ENCODE measurements around the gene STATH.

GRCh38 chr4:69974631-69975030 lies 21.1 kb upstream of the STATH start:
- no peak for TF ChIP-seq GATA2 (IDR thresholded peaks at IDR 0.05; ENCODE audit: low read depth, low read length)
- TF ChIP-seq GATA3 (IDR thresholded peaks at IDR 0.05; ENCODE audit: low read depth, low read length): no peak
